MV-4-11 (cell line): ENCODE data around the gene TMEM260.
"Not testable (repeated sequence)": the region's sequence is repeated elsewhere in the genome, so short reads cannot be mapped to it uniquely, and the experiment has no call there.

Experiments used
- DNase-seq: peaks from one replicate; lab custom pipeline; 2025; lab: John Stamatoyannopoulos, UW

Gene TMEM260

GRCh38 chr14:56598519-56598918 lies 18.9 kb downstream of the TMEM260 start:
- no peak for DNase-seq

GRCh38 chr14:56603648-56604047 lies 24.1 kb downstream of the TMEM260 start:
- DNase-seq = no peak

GRCh38 chr14:56608689-56609088 lies 29.1 kb downstream of the TMEM260 start:
- DNase-seq = no peak

- not testable (repeated sequence) for DNase-seq
Measured at GRCh38 chr14:56611663-56612062, 32.1 kb downstream of the TMEM260 start.

GRCh38 chr14:56617084-56617483 lies 37.5 kb downstream of the TMEM260 start:
- no peak for DNase-seq

GRCh38 chr14:56630707-56631106 lies 51.1 kb downstream of the TMEM260 start:
- no peak for DNase-seq

GRCh38 chr14:56632195-56632594 lies 52.6 kb downstream of the TMEM260 start:
- DNase-seq = no peak

- DNase-seq = no peak
Measured at GRCh38 chr14:56633544-56633943, 53.9 kb downstream of the TMEM260 start.

GRCh38 chr14:56635041-56635440 lies 55.4 kb downstream of the TMEM260 start:
- no peak for DNase-seq

- no peak for DNase-seq
Measured at GRCh38 chr14:56647493-56647892, 67.9 kb downstream of the TMEM260 start.

GRCh38 chr14:56648508-56649301 lies 69.1 kb downstream of the TMEM260 start:
- no peak for DNase-seq

- no peak for DNase-seq
Measured at GRCh38 chr14:56649382-56649781, 69.8 kb downstream of the TMEM260 start.

- DNase-seq = no peak
Measured at GRCh38 chr14:56650048-56650447, 70.5 kb downstream of the TMEM260 start.

GRCh38 chr14:56650979-56651378 lies 71.4 kb downstream of the TMEM260 start:
- DNase-seq = no peak

- DNase-seq = no peak
Measured at GRCh38 chr14:56657604-56658003, 78.0 kb downstream of the TMEM260 start.

GRCh38 chr14:56659378-56659777 lies 79.8 kb downstream of the TMEM260 start:
- no peak for DNase-seq

- peak; percentile 52 for DNase-seq
Measured at GRCh38 chr14:56659964-56660551, 80.5 kb downstream of the TMEM260 start.

GRCh38 chr14:56660677-56661389 lies 81.2 kb downstream of the TMEM260 start:
- no peak for DNase-seq

GRCh38 chr14:56661478-56661877 lies 81.9 kb downstream of the TMEM260 start:
- no peak for DNase-seq

- no peak for DNase-seq
Measured at GRCh38 chr14:56664811-56665421, 85.3 kb downstream of the TMEM260 start.

- no peak for DNase-seq
Measured at GRCh38 chr14:56666294-56666693, 86.7 kb downstream of the TMEM260 start.

- no peak for DNase-seq
Measured at GRCh38 chr14:56666716-56667115, 87.1 kb downstream of the TMEM260 start.

GRCh38 chr14:56667290-56667689 lies 87.7 kb downstream of the TMEM260 start:
- not testable (repeated sequence) for DNase-seq
